ENCODE measurements around the gene TSSK3. TPM values are rescaled to one million over a fixed set of nuclear protein-coding genes. Genes with fewer than 3 reads are reported as not detected.

The TSSK3 gene
- polyA plus RNA-seq, 1 experiment, result 0.33 TPM

- POLR2A ChIA-PET, result no interaction called here
Measured at GRCh38 chr1:32377541-32378220, 15.3 kb downstream of the TSSK3 start.

GRCh38 chr1:32380057-32380456 is 17.7 kb downstream of the TSSK3 start:
- ChIA-PET POLR2A (interaction anchor here (0.6 to 1.0 kb wide), 2 partner anchors 15 to 167 kb away, joined by 3 to 6 read pairs; partner anchors contain the start of gene BSDC1), CTCF (no interaction called here)
- TF ChIP-seq CTCF (IDR thresholded peaks at IDR 0.05; ENCODE audit: low read depth, low read length), result no peak
- Histone ChIP-seq H3K9me3 (ENCODE audit: control insufficient read depth, insufficient read depth, low read length) (no peaks in the 10 kb centered on the region), H3K4me3 (ENCODE audit: low read depth, low read length) (no peak overlapping the region), H3K27me3 (ENCODE audit: control insufficient read depth, insufficient read depth, low read length) (no peaks in the 10 kb centered on the region), H3K27ac (ENCODE audit: low read depth, low read length) (no peak overlapping the region)
- DNase-seq (ENCODE audit: low read depth, low spot score), result no peak

More at GRCh38 chr1:32377541-32378220, 15.3 kb downstream of the TSSK3 start:
- Histone ChIP-seq H3K9me3 (ENCODE audit: control insufficient read depth, insufficient read depth, low read length) (no peaks in the 10 kb centered on the region), H3K27ac (ENCODE audit: low read depth, low read length) (no peak overlapping the region), H3K4me3 (ENCODE audit: low read depth, low read length) (no peak overlapping the region), H3K27me3 (ENCODE audit: control insufficient read depth, insufficient read depth, low read length) (no peaks in the 10 kb centered on the region)
- TF ChIP-seq CTCF (IDR thresholded peaks at IDR 0.05; ENCODE audit: low read depth, low read length), result no peak
- CTCF ChIA-PET, result no interaction called here
- DNase-seq (ENCODE audit: low read depth, low spot score), result no peak

GRCh38 chr1:32386676-32387392 is 24.5 kb downstream of the TSSK3 start:
- Histone ChIP-seq H3K27me3 (ENCODE audit: control insufficient read depth, insufficient read depth, low read length) (no peaks in the 10 kb centered on the region), H3K4me3 (ENCODE audit: low read depth, low read length) (no peak overlapping the region), H3K27ac (ENCODE audit: low read depth, low read length) (no peak overlapping the region), H3K9me3 (ENCODE audit: control insufficient read depth, insufficient read depth, low read length) (no peaks in the 10 kb centered on the region)
- DNase-seq (ENCODE audit: low read depth, low spot score), result no peak
- ChIA-PET CTCF (no interaction called here), POLR2A (interaction anchor here (0.7 kb wide), 1 partner anchor 127 kb away, joined by 5 read pairs; no protein-coding TSS in a partner anchor)
- TF ChIP-seq CTCF (IDR thresholded peaks at IDR 0.05; ENCODE audit: low read depth, low read length), result no peak

GRCh38 chr1:32388641-32389040 is 26.3 kb downstream of the TSSK3 start:
- Histone ChIP-seq H3K9me3 (ENCODE audit: control insufficient read depth, insufficient read depth, low read length) (no peaks in the 10 kb centered on the region), H3K4me3 (ENCODE audit: low read depth, low read length) (no peak overlapping the region), H3K27me3 (ENCODE audit: control insufficient read depth, insufficient read depth, low read length) (no peaks in the 10 kb centered on the region), H3K27ac (ENCODE audit: low read depth, low read length) (no peak overlapping the region)
- no peak for DNase-seq (ENCODE audit: low read depth, low spot score)
- no peak for TF ChIP-seq CTCF (IDR thresholded peaks at IDR 0.05; ENCODE audit: low read depth, low read length)
- ChIA-PET POLR2A (no interaction called here), CTCF (interaction anchor here (0.7 kb wide), 1 partner anchor 18 kb away, joined by 3 read pairs; no protein-coding TSS in a partner anchor)
